ENCODE data around the gene DYNLT4.
"Not testable (repeated sequence)": the region's sequence is repeated elsewhere in the genome, so short reads cannot be mapped to it uniquely, and the experiment has no call there.

The DYNLT4 gene

DNA sequence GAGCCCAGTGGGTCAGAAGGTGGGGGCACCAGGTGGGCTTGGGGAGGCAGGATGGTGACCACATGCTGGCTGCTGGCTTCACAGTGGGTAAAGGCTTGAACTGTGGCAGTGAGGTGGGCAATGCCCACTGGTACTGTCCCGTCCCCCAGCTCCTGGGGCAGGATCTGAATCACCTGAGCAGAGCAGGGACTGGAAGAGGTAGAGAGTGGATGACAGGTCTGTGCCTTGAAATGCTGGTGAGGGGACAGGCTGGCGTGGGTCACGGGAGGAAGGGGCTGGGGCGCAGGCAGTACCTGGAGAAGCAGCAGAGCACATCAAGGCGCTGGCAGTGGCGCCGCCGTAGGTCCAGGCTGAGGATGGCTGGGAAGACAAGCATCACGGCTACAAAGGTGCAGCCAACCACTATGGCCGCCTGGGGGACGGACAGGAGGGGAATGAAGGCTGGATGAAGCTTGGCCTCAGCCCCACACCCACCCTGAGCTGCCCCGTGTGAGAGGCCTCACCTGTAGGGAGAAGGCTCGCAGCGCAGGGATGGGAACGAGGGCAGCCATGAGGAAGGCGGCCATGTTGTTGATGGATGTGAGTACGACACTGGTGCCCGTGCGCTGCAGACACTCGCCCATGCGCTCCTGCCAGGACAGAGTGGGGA lies 21.0 kb upstream of the DYNLT4 start:
- DNase-seq: no peak

- no peak for DNase-seq
Observed at GRCh38 chr1:44827197-44828002, 20.2 kb upstream of the DYNLT4 start.

DNA sequence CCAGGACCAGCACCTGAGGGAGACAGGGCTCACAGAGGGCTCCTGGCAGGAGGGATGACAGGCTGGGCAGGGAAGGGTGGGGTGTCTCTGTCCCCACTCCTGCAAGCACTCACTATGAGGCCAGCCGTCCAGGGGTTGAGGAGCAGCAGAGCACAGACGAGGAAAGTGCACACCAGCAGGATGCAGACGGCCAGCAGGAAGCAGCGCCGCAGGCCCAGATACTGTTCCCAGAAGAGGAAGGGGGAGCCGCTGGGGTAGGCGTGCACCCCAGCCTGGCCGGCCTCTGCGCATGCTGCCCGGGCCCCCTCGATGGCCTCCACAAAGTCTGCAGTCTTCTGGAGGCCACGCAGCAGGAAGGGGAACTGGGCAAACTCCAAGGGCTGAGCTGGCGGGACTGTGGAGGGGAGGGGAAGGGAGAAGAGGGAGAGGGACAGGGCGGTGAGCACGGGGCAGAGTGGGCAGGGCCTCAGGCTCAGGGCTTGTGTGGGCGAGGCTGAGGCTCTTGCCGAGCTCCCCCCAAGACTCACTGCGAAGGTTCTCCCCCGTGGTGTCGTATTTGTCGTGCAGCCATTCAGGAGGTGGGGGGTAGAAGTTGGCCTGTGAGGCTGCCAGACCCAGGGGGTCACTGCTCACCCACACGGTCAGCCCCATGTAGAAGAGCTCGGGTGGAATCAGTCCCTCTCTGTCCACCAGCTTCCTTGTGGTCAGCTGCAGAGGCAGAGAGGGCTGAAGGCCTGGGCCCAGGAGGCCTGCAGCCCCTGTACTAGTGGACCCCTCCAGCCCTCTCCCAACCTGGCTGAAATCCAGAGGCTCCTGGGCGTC lies 19.4 kb upstream of the DYNLT4 start:
- no peak for DNase-seq

- not testable (repeated sequence) for DNase-seq
Observed at GRCh38 chr1:44824392-44824791, 17.2 kb upstream of the DYNLT4 start.

DNA sequence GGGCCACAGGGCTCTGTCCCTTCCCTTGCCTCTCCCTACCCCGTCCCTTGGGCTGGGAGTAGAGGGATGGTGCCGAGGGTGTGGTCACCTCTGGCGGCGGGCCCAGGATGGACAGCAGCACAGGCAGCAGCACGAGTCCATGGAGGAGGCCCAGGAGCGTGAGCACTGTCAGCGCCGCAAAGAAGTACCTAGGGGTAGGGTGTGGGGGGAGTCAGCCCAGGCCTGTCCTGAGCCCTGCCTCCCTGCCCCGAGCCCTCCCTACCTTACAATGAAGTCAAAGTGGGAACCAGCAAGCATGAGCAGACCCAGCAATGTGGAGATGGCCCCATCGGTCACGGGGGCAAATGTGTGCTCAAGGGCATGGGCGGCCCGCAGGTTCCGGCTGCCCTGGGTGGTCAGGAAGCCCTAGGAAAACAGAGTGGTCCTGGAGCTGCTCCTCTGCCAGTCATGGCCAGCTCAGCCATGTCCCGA lies 15.9 kb upstream of the DYNLT4 start:
- no peak for DNase-seq

DNA sequence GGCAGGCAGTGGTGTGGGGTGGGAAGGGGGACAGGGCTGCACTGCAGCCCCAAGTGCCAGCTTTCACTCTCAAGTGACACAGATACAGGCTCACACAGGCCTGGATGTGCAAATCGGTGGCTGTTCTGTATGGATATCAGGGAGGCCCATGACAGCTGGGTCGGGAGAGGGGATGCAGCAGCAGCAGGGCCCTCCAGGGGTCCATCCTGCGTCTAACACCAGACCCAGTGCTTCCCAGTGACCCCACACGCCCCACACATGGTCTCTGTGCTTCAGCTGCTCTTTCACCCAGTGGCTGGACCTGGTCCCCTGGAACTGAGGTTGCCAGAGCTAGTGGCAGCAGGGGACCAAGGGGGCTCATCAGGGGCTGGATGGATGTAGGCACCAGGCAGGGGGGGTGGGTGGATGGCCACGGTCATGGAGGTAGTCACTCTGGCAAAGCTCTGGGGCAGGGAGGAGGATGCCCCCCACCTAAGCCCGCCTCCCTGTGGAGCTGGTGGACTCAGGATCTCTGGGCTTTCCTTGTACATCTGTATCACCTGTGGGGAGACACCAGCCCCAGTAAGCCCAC lies 15.1 kb upstream of the DYNLT4 start:
- no peak for DNase-seq

- no peak for DNase-seq
Observed at GRCh38 chr1:44821240-44821715, 14.1 kb upstream of the DYNLT4 start.

GRCh38 chr1:44820328-44821239 lies 13.4 kb upstream of the DYNLT4 start:
- DNase-seq: no peak

DNA sequence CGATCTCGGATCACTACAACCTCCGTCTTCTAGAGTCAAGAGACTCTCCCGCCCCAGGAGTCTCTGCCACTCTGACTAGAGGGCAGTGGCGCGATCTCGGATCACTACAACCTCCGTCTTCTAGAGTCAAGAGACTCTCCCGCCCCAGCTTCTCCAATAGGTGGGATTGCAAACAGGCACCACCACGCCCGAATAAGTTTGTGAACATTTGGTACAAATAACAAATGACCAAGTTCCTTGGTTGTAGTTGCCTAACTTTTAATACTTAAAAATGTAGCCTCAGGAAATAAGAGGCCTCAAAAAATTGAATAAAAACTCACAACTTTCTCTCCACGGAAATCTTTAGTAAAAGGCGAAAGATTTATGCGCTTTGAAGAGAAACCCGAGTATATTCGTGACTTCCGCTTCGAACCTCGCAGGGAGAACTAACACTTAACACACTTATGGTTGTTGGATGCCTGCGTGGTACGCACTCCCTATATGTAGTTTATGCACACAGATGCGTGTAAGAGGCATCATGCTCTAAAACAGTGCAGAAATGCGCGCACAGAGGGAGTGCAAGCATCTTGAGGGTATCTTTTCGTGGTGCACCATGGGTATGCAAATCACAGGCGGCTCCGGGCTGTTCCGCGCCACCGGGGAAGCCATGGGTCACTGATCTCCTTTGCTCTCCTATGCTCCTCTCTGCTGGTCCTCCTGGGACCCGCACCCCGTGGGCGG lies 12.6 kb upstream of the DYNLT4 start:
- DNase-seq: peak; percentile 97

DNA sequence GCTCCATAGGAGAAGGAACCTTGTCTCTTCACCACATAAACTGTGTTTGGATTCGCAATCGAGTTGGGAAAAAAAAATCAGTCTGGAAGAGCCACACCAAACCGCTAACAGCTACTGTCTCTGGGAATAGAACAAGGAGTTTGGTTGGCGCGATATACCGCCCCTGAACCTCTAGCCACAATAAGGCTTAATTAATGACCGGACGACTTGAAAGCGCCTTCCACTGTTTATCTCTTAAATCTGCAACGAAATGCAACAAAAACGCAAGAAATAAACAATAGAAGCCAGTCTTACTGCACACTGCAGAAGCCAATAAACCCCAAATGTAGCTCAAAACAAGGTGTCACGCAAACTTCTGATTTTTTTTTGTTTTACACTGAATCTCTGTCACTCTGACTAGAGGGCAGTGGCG lies 12.1 kb upstream of the DYNLT4 start:
- no peak for DNase-seq

GRCh38 chr1:44817771-44818495 lies 10.8 kb upstream of the DYNLT4 start:
- DNase-seq: no peak

DNA sequence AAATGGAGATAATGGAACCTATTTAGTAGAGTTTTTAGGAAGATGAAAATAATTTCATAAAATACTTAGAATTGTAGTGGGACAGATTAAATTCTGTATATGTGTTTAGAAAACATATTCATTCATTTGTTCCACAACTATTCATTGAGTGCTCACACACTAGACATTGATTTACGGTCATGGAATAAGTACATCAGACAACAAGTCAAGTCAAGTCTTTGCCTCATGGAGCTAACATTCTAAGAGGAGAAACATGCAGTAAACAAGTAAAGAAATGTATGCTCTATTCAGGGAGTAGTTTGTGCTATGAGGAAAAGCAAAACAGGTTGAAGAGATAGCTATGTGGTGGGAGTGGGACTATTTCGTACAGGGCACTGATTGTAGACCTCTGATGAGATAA lies 10.2 kb upstream of the DYNLT4 start:
- DNase-seq: no peak

DNA sequence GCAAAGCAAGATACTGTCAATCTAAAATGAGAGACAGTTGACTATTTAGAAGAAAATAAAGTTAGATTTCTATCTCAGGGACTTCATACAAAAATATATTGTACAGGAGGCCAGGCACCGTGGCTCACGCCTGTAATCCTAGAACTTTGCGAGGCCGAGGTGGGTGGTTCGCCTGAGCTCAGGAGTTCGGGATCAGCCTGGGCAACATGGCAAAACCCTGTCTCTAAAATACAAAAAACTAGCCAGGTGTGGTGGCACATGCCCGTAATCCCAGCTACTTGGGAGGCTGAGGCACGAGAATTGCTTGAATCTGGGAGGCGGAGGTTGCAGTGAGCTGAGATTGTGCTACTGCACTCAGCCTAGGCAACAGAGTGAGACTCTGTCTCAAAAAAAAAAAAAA lies 8.8 kb upstream of the DYNLT4 start:
- not testable (repeated sequence) for DNase-seq

- no peak for DNase-seq
Observed at GRCh38 chr1:44812822-44813543, 5.8 kb upstream of the DYNLT4 start.

DNA sequence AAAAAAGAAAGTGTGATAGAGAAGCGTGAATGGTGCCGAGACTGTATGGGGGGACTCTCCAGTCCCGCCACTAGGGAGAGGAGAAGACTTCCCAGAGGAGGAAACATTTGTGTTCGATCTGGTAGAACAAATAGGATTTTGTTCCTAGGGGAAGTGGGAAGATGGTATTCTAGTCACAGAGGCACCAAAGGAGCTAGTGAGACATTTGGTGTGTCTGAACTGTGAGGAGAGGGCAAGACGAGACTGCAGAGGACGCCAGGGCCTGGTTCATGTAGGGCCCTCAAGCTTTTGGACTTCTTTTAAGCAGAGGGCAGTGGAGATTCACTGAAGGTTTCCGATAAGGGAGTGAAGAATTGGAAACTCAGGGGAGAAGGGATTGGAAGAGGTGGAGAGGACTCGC lies 4.1 kb upstream of the DYNLT4 start:
- DNase-seq: no peak

DNA sequence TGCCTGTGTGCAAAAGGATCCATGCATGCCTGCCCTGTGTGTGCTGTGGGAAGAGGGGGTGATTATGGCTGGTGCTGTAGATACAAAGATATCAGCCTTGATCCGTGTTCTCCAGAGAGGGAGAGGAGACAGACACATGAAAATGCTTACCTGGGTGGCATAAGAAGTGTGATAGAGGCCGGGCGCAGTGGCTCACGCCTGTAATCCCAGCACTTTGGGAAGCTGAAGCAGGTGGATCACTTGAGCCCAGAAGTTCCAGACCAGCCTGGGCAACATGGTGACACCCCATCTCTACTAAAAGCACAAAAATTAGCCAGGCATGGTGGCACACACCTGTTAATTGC lies 3.6 kb upstream of the DYNLT4 start:
- not testable (repeated sequence) for DNase-seq

DNA sequence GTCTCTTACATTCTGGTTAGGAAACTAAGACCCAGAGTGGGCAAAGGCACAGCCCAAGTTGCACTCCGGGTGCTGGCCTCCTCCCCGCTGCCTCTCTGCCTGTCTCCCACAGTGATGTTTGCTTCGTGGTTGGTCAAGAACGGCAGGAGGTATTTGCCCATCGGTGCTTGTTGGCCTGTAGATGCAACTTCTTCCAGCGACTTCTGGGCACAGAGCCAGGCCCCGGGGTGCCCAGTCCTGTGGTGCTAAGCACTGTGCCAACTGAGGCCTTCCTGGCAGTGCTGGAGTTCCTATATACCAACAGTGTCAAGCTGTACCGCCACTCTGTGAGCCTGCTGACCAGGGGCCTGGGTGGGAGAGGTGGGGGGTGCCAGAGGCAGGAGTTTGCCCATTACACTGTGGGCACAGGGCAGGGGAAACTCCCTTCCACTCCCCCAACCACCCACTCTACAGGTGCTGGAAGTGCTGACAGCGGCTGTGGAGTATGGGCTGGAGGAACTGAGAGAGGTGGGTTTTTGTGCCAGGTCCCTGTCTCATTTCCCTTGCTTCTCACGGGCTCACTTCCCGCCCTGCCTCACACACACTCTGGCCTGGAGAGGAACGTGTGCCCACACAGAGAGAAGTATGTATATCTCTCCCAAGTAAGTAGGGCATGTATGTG lies 3.1 kb upstream of the DYNLT4 start:
- peak; percentile 41 for DNase-seq

DNA sequence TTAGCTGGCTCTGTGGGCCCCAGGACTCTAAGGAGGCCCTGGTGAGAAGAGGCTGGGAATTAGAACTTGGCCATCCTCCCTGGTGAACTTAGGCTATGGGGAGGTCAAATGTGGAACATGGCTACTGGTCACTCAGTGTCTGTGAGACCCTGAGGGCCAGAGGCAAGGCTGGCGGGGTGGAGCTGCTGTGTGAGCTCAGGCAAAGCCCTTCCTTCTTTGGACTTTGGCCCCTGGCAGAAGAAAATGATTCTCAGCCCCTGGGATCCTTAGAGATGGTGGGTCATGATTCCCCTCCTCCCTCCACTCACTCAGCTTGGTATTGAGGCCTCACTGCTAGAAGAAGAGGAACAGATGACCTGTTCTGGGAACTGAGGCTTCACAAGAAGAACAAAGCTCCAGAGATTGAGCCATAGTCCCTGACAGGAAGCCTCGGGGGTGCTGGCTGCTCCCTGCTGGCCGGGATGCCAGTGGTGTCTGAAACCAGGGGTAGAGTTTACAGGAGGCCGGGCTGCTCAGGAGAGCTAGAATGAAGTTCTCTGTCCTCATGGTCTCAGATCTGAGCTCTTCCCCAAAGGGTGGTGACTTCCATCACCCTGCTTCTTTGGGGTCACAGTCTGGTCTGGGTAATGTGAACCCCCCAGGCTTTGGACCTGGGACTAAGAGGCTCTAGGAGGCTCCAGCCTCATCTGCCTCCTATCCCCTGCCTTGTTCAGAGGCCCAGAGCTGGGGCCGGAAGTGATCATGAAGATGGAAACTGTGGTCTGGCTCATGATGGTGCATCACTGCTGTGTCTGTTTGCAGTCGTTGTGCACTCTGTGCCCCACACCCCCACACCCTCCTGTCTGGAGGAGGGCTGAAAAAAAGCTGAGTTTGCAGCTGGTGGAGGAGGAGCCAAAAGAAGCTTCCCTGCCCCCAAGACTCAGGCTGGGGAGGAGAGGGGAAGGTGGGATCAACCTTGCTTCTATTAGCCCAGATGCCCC lies 2.1 kb upstream of the DYNLT4 start:
- peak; percentile 68 for DNase-seq

Measured in EL (cell line).